Gastroesophageal sphincter (tissue), 3 donors: ENCODE results near the gene SLC2A13.

Experiments used
- CTCF ChIP-seq, 4 experiments: fragments of 200-600 bp in 2 of 4; fragments of 450-650 bp in 2 of 4; sonication (generic) in 1 of 4; IDR thresholded peaks; one replicate each; pipeline ENCODE4 v1.5.1; 2017 to 2019; ENCODE audit warnings: antibody characterized with exemption in 4 of 4, mild to moderate bottlenecking in 2 of 4, moderate library complexity in 2 of 4
- POLR2A ChIP-seq, 2 donors: fragments of 450-650 bp; IDR thresholded peaks; one replicate each; pipeline ENCODE4 v1.6.1; 2017; ENCODE audit warnings: antibody characterized with exemption in 2 of 2, mild to moderate bottlenecking in 2 of 2, moderate library complexity in 1 of 2

GRCh38 chr12:39972119-39972518, 133.8 kb downstream of the SLC2A13 start:
- no peak for TF ChIP-seq CTCF (IDR thresholded peaks at IDR 0.05)
- TF ChIP-seq POLR2A (IDR thresholded peaks at IDR 0.05) = no peak
